RWPE2 (cell line): ENCODE data around the gene OAS1.

Experiments used
- ATAC-seq: fragments of 200-7000 bp; cut with Tn5 transposase; 3 replicates; pipeline ENCODE4 v1.9.1; 2021; ENCODE audit warnings: low read depth
- DNase-seq: peaks from one replicate; pipeline ENCODE4 v3.0.0-alpha.2; 2020; ENCODE audit warnings: low spot score
- H3K27ac ChIP-seq: fragments of 450-650 bp; 2 replicates; pipeline ENCODE4 v1.5.1; 2017; ENCODE audit warnings: mild to moderate bottlenecking; ENCODE audit not compliant: poor library complexity, severe bottlenecking
- H3K27me3 ChIP-seq: fragments of 250-450 bp; sonication (Bioruptor Pico); 2 replicates; pipeline ENCODE4 v1.5.1; 2021; ENCODE audit warnings: mild to moderate bottlenecking, moderate library complexity; ENCODE audit not compliant: insufficient read depth, poor library complexity, severe bottlenecking
- H3K36me3 ChIP-seq: fragments of 250-450 bp; sonication (Bioruptor Pico); 2 replicates; pipeline ENCODE4 v1.5.1; 2020; ENCODE audit warnings: low read depth, mild to moderate bottlenecking, moderate library complexity
- H3K4me1 ChIP-seq: fragments of 250-450 bp; sonication (Bioruptor Pico); 2 replicates; pipeline ENCODE4 v1.5.1; 2021; ENCODE audit warnings: mild to moderate bottlenecking, moderate library complexity; ENCODE audit not compliant: insufficient read depth, poor library complexity, severe bottlenecking
- H3K4me3 ChIP-seq: fragments of 250-450 bp; sonication (Bioruptor Pico); 2 replicates; pipeline ENCODE4 v1.5.1; 2021; ENCODE audit warnings: mild to moderate bottlenecking, moderate library complexity; ENCODE audit not compliant: severe bottlenecking
- H3K9me3 ChIP-seq: fragments of 250-450 bp; sonication (Bioruptor Pico); 2 replicates; pipeline ENCODE4 v1.5.1; 2021; ENCODE audit warnings: mild to moderate bottlenecking, moderate library complexity; ENCODE audit not compliant: severe bottlenecking
- TF ChIP-seq, protein P1 (sequence below): fragments of 450-650 bp; IDR thresholded peaks from one replicate; pipeline ENCODE4 v1.5.1; 2017; ENCODE audit warnings: mild to moderate bottlenecking, moderate library complexity; ENCODE audit not compliant: poor library complexity, severe bottlenecking

The OAS1 gene

DNA sequence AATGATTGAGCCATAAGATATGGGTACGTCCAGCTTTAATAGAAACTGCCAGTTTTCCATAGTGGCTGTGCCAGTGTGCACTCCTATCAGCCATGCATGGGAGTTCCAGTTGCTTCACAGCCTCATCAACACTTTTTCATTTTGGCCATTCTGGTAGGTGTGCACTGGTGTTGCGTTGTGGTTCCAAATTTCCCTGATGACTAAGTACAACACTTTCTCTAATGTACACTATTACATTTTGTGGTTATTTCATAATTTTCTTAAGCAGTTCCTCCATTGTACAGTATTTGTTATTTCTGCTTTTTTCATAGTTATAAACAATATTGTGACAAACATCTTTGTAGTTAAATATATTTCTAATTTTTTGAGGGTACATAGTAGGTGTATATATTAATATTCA, 21.5 kb upstream of the OAS1 start:
- DNase-seq: no peak
- TF ChIP-seq, protein P1, sequence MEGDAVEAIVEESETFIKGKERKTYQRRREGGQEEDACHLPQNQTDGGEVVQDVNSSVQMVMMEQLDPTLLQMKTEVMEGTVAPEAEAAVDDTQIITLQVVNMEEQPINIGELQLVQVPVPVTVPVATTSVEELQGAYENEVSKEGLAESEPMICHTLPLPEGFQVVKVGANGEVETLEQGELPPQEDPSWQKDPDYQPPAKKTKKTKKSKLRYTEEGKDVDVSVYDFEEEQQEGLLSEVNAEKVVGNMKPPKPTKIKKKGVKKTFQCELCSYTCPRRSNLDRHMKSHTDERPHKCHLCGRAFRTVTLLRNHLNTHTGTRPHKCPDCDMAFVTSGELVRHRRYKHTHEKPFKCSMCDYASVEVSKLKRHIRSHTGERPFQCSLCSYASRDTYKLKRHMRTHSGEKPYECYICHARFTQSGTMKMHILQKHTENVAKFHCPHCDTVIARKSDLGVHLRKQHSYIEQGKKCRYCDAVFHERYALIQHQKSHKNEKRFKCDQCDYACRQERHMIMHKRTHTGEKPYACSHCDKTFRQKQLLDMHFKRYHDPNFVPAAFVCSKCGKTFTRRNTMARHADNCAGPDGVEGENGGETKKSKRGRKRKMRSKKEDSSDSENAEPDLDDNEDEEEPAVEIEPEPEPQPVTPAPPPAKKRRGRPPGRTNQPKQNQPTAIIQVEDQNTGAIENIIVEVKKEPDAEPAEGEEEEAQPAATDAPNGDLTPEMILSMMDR: no peak
- H3K27ac ChIP-seq: no peak overlapping the region
- no peak for ATAC-seq
- H3K9me3 ChIP-seq: no peaks in the 10 kb centered on the region
- no peaks in the 10 kb centered on the region for H3K36me3 ChIP-seq
- H3K4me3 ChIP-seq: no peak overlapping the region
- no peaks in the 10 kb centered on the region for H3K4me1 ChIP-seq
- H3K27me3 ChIP-seq: peaks cover 15% of the 10 kb centered on the region

DNA sequence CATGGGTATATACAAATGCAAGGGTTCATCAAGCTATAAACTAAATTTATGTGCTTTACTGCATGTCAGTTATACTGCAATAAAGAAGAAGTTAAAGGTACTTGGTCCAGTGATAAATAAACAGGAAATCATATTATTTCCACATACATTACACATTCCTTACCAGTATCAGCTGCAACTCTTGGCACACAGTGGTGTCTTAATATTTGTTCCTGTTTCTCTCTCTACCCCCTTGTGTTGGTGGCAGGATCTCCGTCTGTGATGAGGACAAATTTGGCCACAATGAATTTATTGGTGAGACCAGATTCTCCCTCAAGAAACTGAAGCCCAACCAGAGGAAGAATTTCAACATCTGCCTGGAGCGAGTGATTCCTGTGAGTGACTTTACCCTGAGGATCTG, 19.2 kb upstream of the OAS1 start:
- Histone ChIP-seq H3K4me1 (no peaks in the 10 kb centered on the region), H3K27ac (no peak overlapping the region), H3K4me3 (no peak overlapping the region), H3K27me3 (peaks cover 3% of the 10 kb centered on the region), H3K36me3 (no peaks in the 10 kb centered on the region), H3K9me3 (no peaks in the 10 kb centered on the region)
- ATAC-seq: no peak
- TF ChIP-seq, protein P1: no peak
- no peak for DNase-seq

DNA sequence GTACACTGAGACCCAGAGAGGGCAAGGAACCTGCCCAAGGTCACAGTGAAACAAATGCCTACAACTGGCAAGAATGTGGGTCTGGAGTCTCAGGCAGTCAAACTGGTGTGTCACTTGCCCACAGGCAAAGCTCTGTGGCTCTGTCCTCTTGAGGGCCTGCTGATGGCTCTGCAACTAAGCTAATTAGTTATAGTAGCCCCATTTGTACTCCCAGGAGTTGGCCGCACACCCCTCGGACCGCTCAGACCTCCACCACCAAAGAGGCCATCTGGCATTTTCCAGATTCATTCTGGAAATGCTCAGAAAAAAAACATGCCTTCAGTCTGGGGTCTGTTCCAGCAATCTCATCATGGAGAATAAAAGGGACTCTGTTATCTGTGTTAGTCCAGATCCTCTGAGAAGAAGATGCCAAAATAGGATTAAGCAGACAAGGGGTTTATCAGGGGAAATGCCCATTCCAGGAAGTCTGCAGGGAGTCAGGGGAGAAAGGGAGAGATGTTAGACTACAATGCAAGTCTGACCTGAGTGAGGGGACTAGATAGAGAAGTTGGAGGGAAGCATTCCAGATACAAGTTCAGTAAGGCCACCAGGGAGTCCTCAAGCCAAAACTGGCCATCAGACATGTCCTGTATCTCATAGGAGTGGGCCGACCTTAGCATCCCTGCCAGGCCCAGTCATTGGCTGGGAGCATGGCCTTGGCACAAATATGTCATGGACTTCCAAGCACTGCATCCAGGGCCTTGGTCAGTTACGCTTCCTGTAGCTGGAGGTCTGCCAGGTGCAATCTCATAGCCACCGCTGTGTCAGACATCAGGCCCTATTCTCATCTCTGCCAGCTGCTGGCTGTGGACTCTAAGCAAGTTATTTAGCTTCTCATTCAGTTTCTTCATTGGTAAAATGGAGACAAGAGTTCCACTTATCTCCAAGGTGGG, 15.4 kb upstream of the OAS1 start:
- Histone ChIP-seq H3K27ac (no peak overlapping the region), H3K36me3 (no peaks in the 10 kb centered on the region)

DNA sequence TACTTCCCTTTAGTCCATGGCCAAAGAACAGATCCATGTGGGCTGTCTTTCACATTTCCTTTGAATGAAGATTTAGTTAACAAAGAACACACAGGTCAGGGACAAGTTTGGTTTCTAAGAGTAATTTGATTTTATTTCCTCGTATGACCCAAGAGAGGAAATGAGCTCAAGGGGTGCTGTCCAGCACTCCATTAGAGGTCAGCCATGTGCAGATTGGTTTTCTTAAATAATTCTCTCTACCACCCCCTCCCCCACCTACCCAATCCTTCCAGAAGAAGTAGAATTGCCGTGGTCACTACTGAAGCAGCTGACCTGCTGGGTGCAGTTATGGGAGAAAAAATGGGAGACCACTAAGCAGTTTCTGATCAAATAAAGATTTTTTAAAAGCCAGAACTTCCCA, 13.9 kb upstream of the OAS1 start:
- H3K27ac ChIP-seq: no peak overlapping the region
- TF ChIP-seq, protein P1: no peak
- H3K4me3 ChIP-seq: no peak overlapping the region
- no peaks in the 10 kb centered on the region for H3K36me3 ChIP-seq
- H3K4me1 ChIP-seq: no peaks in the 10 kb centered on the region
- H3K9me3 ChIP-seq: no peaks in the 10 kb centered on the region
- ATAC-seq (no peak), DNase-seq (no peak)
- H3K27me3 ChIP-seq: peaks cover under 1% of the 10 kb centered on the region

More for the DNA sequence above, 15.4 kb upstream of the OAS1 start:
- no peaks in the 10 kb centered on the region for H3K27me3 ChIP-seq
- ATAC-seq: no peak
- H3K4me3 ChIP-seq: no peak overlapping the region
- TF ChIP-seq, protein P1: no peak
- DNase-seq: no peak
- H3K9me3 ChIP-seq: no peaks in the 10 kb centered on the region
- H3K4me1 ChIP-seq: no peaks in the 10 kb centered on the region

DNA sequence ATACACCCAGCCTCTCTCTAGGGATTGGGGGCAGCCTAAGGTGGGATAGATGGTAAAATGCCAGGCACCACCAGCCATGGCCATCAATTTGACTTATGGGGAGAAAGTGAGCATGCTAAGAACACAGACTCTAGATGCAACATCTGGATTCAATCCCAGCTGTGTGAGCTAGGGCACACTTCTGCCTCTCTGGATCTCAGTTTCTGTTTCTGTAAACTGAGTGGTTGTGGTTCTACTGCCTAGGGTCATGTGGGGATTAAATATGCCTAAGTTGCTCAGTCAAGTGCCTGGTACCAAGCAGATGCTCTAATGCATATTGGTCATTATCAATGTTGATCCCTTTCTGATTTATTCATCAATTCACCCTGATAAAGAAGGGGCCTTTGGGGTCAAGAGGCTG, 12.6 kb upstream of the OAS1 start:
- ATAC-seq (no peak), DNase-seq (no peak)
- TF ChIP-seq, protein P1: no peak
- H3K4me1 ChIP-seq: no peaks in the 10 kb centered on the region
- H3K27me3 ChIP-seq: peaks cover 3% of the 10 kb centered on the region
- H3K4me3 ChIP-seq: no peak overlapping the region
- no peaks in the 10 kb centered on the region for H3K36me3 ChIP-seq
- H3K9me3 ChIP-seq: no peaks in the 10 kb centered on the region
- no peak overlapping the region for H3K27ac ChIP-seq
